Upper lobe of left lung (tissue), 6 donors: Measurements from ENCODE around the gene PPARD. TPM values are rescaled to one million over a fixed set of nuclear protein-coding genes. Genes with fewer than 3 reads are reported as not detected.
A peak's percentile ranks its signal among the peaks of the same experiment; 100 is the strongest.

Source experiments
- ATAC-seq, 2 donors: fragments of 200-7000 bp; cut with Tn5 transposase; one replicate each; pipeline ENCODE4 v1.9.1; 2022; ENCODE audit warnings: mild to moderate bottlenecking in 2 of 2, moderate library complexity in 2 of 2; ENCODE audit not compliant: low FRiP score in 2 of 2
- DNase-seq, 2 donors: peaks; one replicate each; pipeline ENCODE4 v3.0.0-alpha.2; 2019 to 2020
- H3K27ac ChIP-seq, 4 donors: fragments of 200-600 bp; sonication (generic); one replicate each; pipeline ENCODE4 v1.5.1; 2016 to 2019
- H3K27me3 ChIP-seq, 4 donors: fragments of 200-600 bp; sonication (generic); one replicate each; pipeline ENCODE4 v1.5.1; 2017 to 2019
- H3K36me3 ChIP-seq, 4 donors: fragments of 200-600 bp; sonication (generic); one replicate each; pipeline ENCODE4 v1.5.1; 2016 to 2019
- H3K4me1 ChIP-seq, 4 donors: fragments of 200-600 bp; sonication (generic); one replicate each; pipeline ENCODE4 v1.5.1; 2018 to 2019
- H3K4me3 ChIP-seq, 4 donors: fragments of 200-600 bp; sonication (generic); one replicate each; pipeline ENCODE4 v1.5.1; 2017 to 2019; ENCODE audit warnings: mild to moderate bottlenecking in 2 of 4, moderate library complexity in 1 of 4
- H3K9me3 ChIP-seq, 4 donors: fragments of 200-600 bp; sonication (generic); one replicate each; pipeline ENCODE4 v1.5.1; 2018 to 2019
- CTCF ChIP-seq, 6 experiments: fragments of 450-650 bp in 4 of 6; fragments of 200-600 bp in 2 of 6; sonication (generic) in 2 of 6; IDR thresholded peaks; one replicate each; pipeline ENCODE4 v1.5.1; 2016 to 2019; ENCODE audit warnings: antibody characterized with exemption in 6 of 6
- EP300 ChIP-seq, 4 donors: sonication (generic); formaldehyde crosslinking; IDR thresholded peaks; one replicate each; pipeline ENCODE4 v1.5.1; 2017; ENCODE audit warnings: antibody characterized with exemption in 4 of 4, control low read depth in 2 of 4
- POLR2A ChIP-seq, 4 donors: fragments of 450-650 bp; IDR thresholded peaks; one replicate each; pipeline ENCODE4 v1.5.1; 2016 to 2017; ENCODE audit warnings: antibody characterized with exemption in 4 of 4, mild to moderate bottlenecking in 2 of 4
- POLR2AphosphoS5 ChIP-seq, 2 donors: sonication (generic); formaldehyde crosslinking; IDR thresholded peaks; one replicate each; pipeline ENCODE4 v1.5.1; 2017; ENCODE audit warnings: antibody characterized with exemption in 2 of 2
- WGBS, 2 donors: methylation state at CpG; one replicate each; pipeline ENCODE4 v1.1.5; 2017 to 2018; 5-methylcytosine and 5-hydroxymethylcytosine counted together
- total RNA-seq, 6 donors: library from RNA; depleted of rRNA in 4 of 6; stranded (reverse); fragments of >200 nt in 4 of 6; gene quantifications; one replicate each; pipeline versions ENCODE4 v1.1.0 to v1.2.1, GENCODE V29; 2016 to 2021
- donor health status: DM: no; HTN: no; CAD: no; lungs with moderate emphysema.
- donor health status: DM: no; HTN: yes; CAD: no; lungs with severe emphysema.

PPARD gene
- total RNA-seq, 6 donors from 2014 or later = 14.8 to 48.2 (median 31.5) TPM

GRCh38 chr6:35357677-35358076 lies 15.3 kb downstream of the PPARD start:
- Histone ChIP-seq H3K27ac (no peak overlapping the region), H3K9me3 (no peaks in the 10 kb centered on the region), H3K27me3 (no peaks in the 10 kb centered on the region), H3K4me1 (peaks cover 5 to 27% (median 18%) of the 10 kb centered on the region in 4 donors), H3K4me3 (no peak overlapping the region), H3K36me3 (peaks cover 7 to 37% (median 16%) of the 10 kb centered on the region in 4 donors)
- no peak for TF ChIP-seq POLR2A (IDR thresholded peaks at IDR 0.05)
- TF ChIP-seq EP300 (IDR thresholded peaks at IDR 0.05) = no peak
- TF ChIP-seq POLR2AphosphoS5 (IDR thresholded peaks at IDR 0.05) = no peak
- TF ChIP-seq CTCF (IDR thresholded peaks at IDR 0.05) = no peak
- DNase-seq = no peak
- ATAC-seq = no peak
- WGBS, 2 donors = 86 to 91% methylated on average over 4 of the region's 4 CpGs

GRCh38 chr6:35358086-35358485 lies 15.7 kb downstream of the PPARD start:
- ATAC-seq (no peak), DNase-seq (no peak)
- Histone ChIP-seq H3K4me1 (peaks cover 5 to 27% (median 18%) of the 10 kb centered on the region in 4 donors), H3K4me3 (no peak overlapping the region), H3K36me3 (peaks cover 7 to 33% (median 14%) of the 10 kb centered on the region in 4 donors), H3K27me3 (no peaks in the 10 kb centered on the region), H3K9me3 (no peaks in the 10 kb centered on the region), H3K27ac (no peak overlapping the region)
- TF ChIP-seq POLR2A (IDR thresholded peaks at IDR 0.05) (no peak), CTCF (IDR thresholded peaks at IDR 0.05) (no peak), POLR2AphosphoS5 (IDR thresholded peaks at IDR 0.05) (no peak), EP300 (IDR thresholded peaks at IDR 0.05) (no peak)
- 66 to 75% methylated on average over 3 of the region's 3 CpGs for WGBS, 2 donors

GRCh38 chr6:35359346-35359743 lies 17.0 kb downstream of the PPARD start:
- no peak for DNase-seq
- no peak for TF ChIP-seq EP300 (IDR thresholded peaks at IDR 0.05)
- no peak for TF ChIP-seq CTCF (IDR thresholded peaks at IDR 0.05)
- no peak for TF ChIP-seq POLR2A (IDR thresholded peaks at IDR 0.05)
- no peak for TF ChIP-seq POLR2AphosphoS5 (IDR thresholded peaks at IDR 0.05)
- H3K36me3 ChIP-seq = peaks cover 7 to 24% (median 13%) of the 10 kb centered on the region in 4 donors
- no peak overlapping the region for H3K4me3 ChIP-seq
- peaks cover 5 to 31% (median 18%) of the 10 kb centered on the region in 4 donors for H3K4me1 ChIP-seq
- ATAC-seq = no peak
- H3K9me3 ChIP-seq = no peaks in the 10 kb centered on the region
- WGBS, 2 donors = 95 to 97% methylated on average over 5 of the region's 5 CpGs
- H3K27ac ChIP-seq = peak overlapping the region in 3 of 4 donors; percentile 32 to 65 (median 46)
- no peaks in the 10 kb centered on the region for H3K27me3 ChIP-seq

GRCh38 chr6:35359744-35360348 lies 17.5 kb downstream of the PPARD start:
- no peaks in the 10 kb centered on the region for H3K9me3 ChIP-seq
- peaks cover 5 to 31% (median 18%) of the 10 kb centered on the region in 4 donors for H3K4me1 ChIP-seq
- DNase-seq (peak in 1 of 2 donors; percentile 52), ATAC-seq (peak; percentile 27 to 30)
- WGBS, 2 donors = 41 to 43% methylated on average over 2 of the region's 2 CpGs
- peaks cover 7 to 19% (median 13%) of the 10 kb centered on the region in 4 donors for H3K36me3 ChIP-seq
- H3K27ac ChIP-seq = peak overlapping the region; percentile 32 to 65 (median 46)
- H3K4me3 ChIP-seq = no peak overlapping the region
- H3K27me3 ChIP-seq = no peaks in the 10 kb centered on the region
- TF ChIP-seq CTCF (IDR thresholded peaks at IDR 0.05) (no peak), POLR2AphosphoS5 (IDR thresholded peaks at IDR 0.05) (no peak), POLR2A (IDR thresholded peaks at IDR 0.05) (no peak), EP300 (IDR thresholded peaks at IDR 0.05) (no peak)
